H1 (cell line): ENCODE results near the gene PIGZ. TPM values are rescaled to one million over a fixed set of nuclear protein-coding genes. Genes with fewer than 3 reads are reported as not detected.

ENCODE experiments used
- CTCF ChIA-PET: fragments of 300-600 bp; sonication (Branson Sonifier 250); formaldehyde crosslinking; loops from one replicate; lab custom pipeline; 2021; ENCODE audit not compliant: partially characterized antibody; lab: Charles Lee
- POLR2A ChIA-PET: fragments of 300-600 bp; sonication (Branson Sonifier 250); formaldehyde crosslinking; loops from one replicate; lab custom pipeline; 2021; ENCODE audit warnings: inconsistent platforms; ENCODE audit not compliant: partially characterized antibody; lab: Charles Lee
- DNase-seq, 2 experiments: peaks; one replicate each; pipeline versions ENCODE4 v3.0.0 to v3.0.0-alpha.2; 2010 to 2022; ENCODE audit warnings: low spot score in 2 of 2, low read depth in 1 of 2, mixed read lengths in 1 of 2
- FAIRE-seq: peaks from 2 replicates; lab custom pipeline; 2011; peaks lifted over from hg19 to GRCh38; lab: Jason Lieb, UNC
- H2AFZ ChIP-seq: 2 replicates; pipeline ENCODE4 v1.8.1; 2012; ENCODE audit warnings: low read length, inconsistent platforms
- H2AK5ac ChIP-seq: 2 replicates; pipeline ENCODE4 v1.6.1; 2013; ENCODE audit warnings: low read depth, low read length
- H2BK120ac ChIP-seq: replicated peaks from 2 replicates; pipeline ENCODE3; 2013; ENCODE audit warnings: low read depth, low read length, inconsistent platforms
- H2BK12ac ChIP-seq: 2 replicates; pipeline ENCODE4 v1.6.1; 2013; ENCODE audit warnings: low read depth, low read length
- H2BK15ac ChIP-seq: 2 replicates; pipeline ENCODE4 v1.6.1; 2013; ENCODE audit warnings: low read length
- H2BK20ac ChIP-seq: 2 replicates; pipeline ENCODE4 v1.6.1; 2013; ENCODE audit warnings: low read length
- H2BK5ac ChIP-seq: 2 replicates; pipeline ENCODE4 v1.6.1; 2013; ENCODE audit warnings: low read depth, low read length
- H3K14ac ChIP-seq: 2 replicates; pipeline ENCODE4 v1.6.1; 2013; ENCODE audit warnings: inconsistent platforms; ENCODE audit not compliant: insufficient read length
- H3K18ac ChIP-seq: 2 replicates; pipeline ENCODE4 v1.6.1; 2013; ENCODE audit warnings: low read length; ENCODE audit errors: extremely low read depth
- H3K23ac ChIP-seq: 2 replicates; pipeline ENCODE4 v1.6.1; 2013; ENCODE audit warnings: inconsistent platforms; ENCODE audit not compliant: insufficient read length
- H3K23me2 ChIP-seq: 2 replicates; pipeline ENCODE4 v1.6.1; 2013; ENCODE audit warnings: low read depth, low read length
- H3K27ac ChIP-seq: 2 replicates; pipeline ENCODE4 v1.6.1; 2011; ENCODE audit warnings: low read depth, low read length, inconsistent platforms
- H3K27me3 ChIP-seq, 4 experiments: replicated peaks in 1 of 4; 1 replicate in 1 of 4; 2 replicates in 3 of 4; pipeline versions ENCODE4 v1.6.1 to v1.8.1; 2011 to 2013; ENCODE audit warnings: low read length in 3 of 4, mild to moderate bottlenecking in 3 of 4, inconsistent platforms in 2 of 4, mixed read lengths in 2 of 4, moderate library complexity in 1 of 4; ENCODE audit not compliant: control insufficient read depth in 3 of 4, insufficient read depth in 3 of 4; ENCODE audit errors: extremely low read depth in 1 of 4
- H3K36me3 ChIP-seq, 4 experiments: 2 replicates each; pipeline versions ENCODE4 v1.6.1 to v1.8.1; 2011 to 2013; ENCODE audit warnings: mild to moderate bottlenecking in 4 of 4, low read length in 3 of 4, moderate library complexity in 2 of 4, control low read depth in 1 of 4, inconsistent platforms in 1 of 4; ENCODE audit not compliant: insufficient read depth in 4 of 4, control insufficient read depth in 2 of 4
- H3K4ac ChIP-seq: replicated peaks from 2 replicates; pipeline ENCODE3; 2013; ENCODE audit warnings: low read length, low read depth, mixed read lengths, inconsistent platforms; ENCODE audit not compliant: insufficient read length
- H3K4me1 ChIP-seq, 4 experiments: replicated peaks in 1 of 4; 1 replicate in 1 of 4; 2 replicates in 3 of 4; pipeline versions ENCODE4 v1.6.1 to v1.8.1; 2011 to 2013; ENCODE audit warnings: low read length in 3 of 4, inconsistent platforms in 2 of 4, mixed read lengths in 1 of 4; ENCODE audit not compliant: insufficient read depth in 4 of 4, control insufficient read depth in 3 of 4
- H3K4me2 ChIP-seq, 2 experiments: 2 replicates each; pipeline versions ENCODE4 v1.6.1 to v1.8.1; 2011 to 2013; ENCODE audit warnings: low read depth in 2 of 2, low read length in 2 of 2, control low read depth in 1 of 2, inconsistent platforms in 1 of 2, mild to moderate bottlenecking in 1 of 2; ENCODE audit not compliant: insufficient read depth in 1 of 2
- H3K4me3 ChIP-seq, 4 experiments: fragments of 200-600, 300-600 bp in 1 of 4; sonication (generic), shearing (Covaris generic), sonication (Bioruptor Twin) in 1 of 4; 2 replicates each; pipeline versions ENCODE4 v1.5.1 to v1.8.1; 2011 to 2016; ENCODE audit warnings: low read length in 4 of 4, low read depth in 3 of 4, control low read depth in 2 of 4, inconsistent platforms in 2 of 4, mild to moderate bottlenecking in 2 of 4, mixed read lengths in 1 of 4, moderate library complexity in 1 of 4; ENCODE audit not compliant: insufficient read depth in 2 of 4; ENCODE audit errors: extremely low read depth in 1 of 4
- H3K56ac ChIP-seq: replicated peaks from 2 replicates; pipeline ENCODE3; 2013; ENCODE audit warnings: low read depth, mild to moderate bottlenecking, mixed read lengths, low read length, inconsistent platforms; ENCODE audit not compliant: insufficient read length
- H3K79me1 ChIP-seq: 2 replicates; pipeline ENCODE4 v1.6.1; 2013; ENCODE audit warnings: low read depth, low read length, control low read depth
- H3K79me2 ChIP-seq, 2 experiments: 2 replicates each; pipeline versions ENCODE4 v1.6.1 to v1.8.1; 2012 to 2013; ENCODE audit warnings: low read length in 2 of 2, mild to moderate bottlenecking in 2 of 2, inconsistent platforms in 1 of 2; ENCODE audit not compliant: insufficient read depth in 2 of 2, control insufficient read depth in 1 of 2
- H3K9ac ChIP-seq, 4 experiments: replicated peaks in 1 of 4; 1 replicate in 1 of 4; 2 replicates in 3 of 4; pipeline versions ENCODE4 v1.6.1 to v1.8.1; 2011 to 2013; ENCODE audit warnings: low read depth in 3 of 4, low read length in 3 of 4, control low read depth in 2 of 4, mild to moderate bottlenecking in 2 of 4, moderate library complexity in 2 of 4, inconsistent platforms in 1 of 4; ENCODE audit errors: extremely low read depth in 1 of 4
- H3K9me3 ChIP-seq, 2 experiments: 2 replicates each; pipeline versions ENCODE4 v1.6.1 to v1.8.1; 2012 to 2013; ENCODE audit warnings: mild to moderate bottlenecking in 2 of 2, moderate library complexity in 2 of 2, control low read depth in 1 of 2, inconsistent platforms in 1 of 2, low read depth in 1 of 2, low read length in 1 of 2, mixed read lengths in 1 of 2; ENCODE audit not compliant: insufficient read depth in 2 of 2
- H4K20me1 ChIP-seq, 2 experiments: replicated peaks in 1 of 2; 2 replicates each; pipeline versions ENCODE3 to v1.8.1; 2011 to 2013; ENCODE audit warnings: inconsistent platforms in 2 of 2, low read length in 2 of 2, mild to moderate bottlenecking in 1 of 2; ENCODE audit not compliant: insufficient read depth in 2 of 2, control insufficient read depth in 1 of 2
- H4K5ac ChIP-seq: 2 replicates; pipeline ENCODE4 v1.6.1; 2013; ENCODE audit warnings: low read length, low read depth, mixed read lengths, inconsistent platforms; ENCODE audit not compliant: insufficient read length
- H4K8ac ChIP-seq: 2 replicates; pipeline ENCODE4 v1.8.0; 2013; ENCODE audit warnings: mild to moderate bottlenecking, moderate library complexity, low read length, inconsistent platforms; ENCODE audit not compliant: insufficient read depth; ENCODE audit errors: extremely low read depth
- H4K91ac ChIP-seq: replicated peaks from 2 replicates; pipeline ENCODE3; 2013; ENCODE audit warnings: low read length, mixed read lengths, inconsistent platforms; ENCODE audit not compliant: insufficient read length
- RAD21 ChIP-seq, 2 experiments: IDR thresholded peaks in 1 of 2; conservative IDR thresholded peaks in 1 of 2; 2 replicates each; pipeline ENCODE4 v1.6.1; 2011; ENCODE audit warnings: low read depth in 2 of 2, low read length in 2 of 2, improper control_type of control experiment in 1 of 2, inconsistent platforms in 1 of 2, mild to moderate bottlenecking in 1 of 2, moderate library complexity in 1 of 2
- RFX5 ChIP-seq: IDR thresholded peaks from 2 replicates; pipeline ENCODE4 v1.6.1; 2011; ENCODE audit warnings: low read depth, low read length, improper control_type of control experiment, borderline replicate concordance
- WGBS, 2 experiments: shearing (Covaris generic) in 1 of 2; methylation state at CpG; one replicate each; pipeline versions ENCODE4 v1.1.6 to v1.1.7; 2013 to 2015; ENCODE audit warnings: low lambda C conversion rate in 2 of 2, mixed read lengths in 2 of 2, inconsistent platforms in 1 of 2, low coverage in 1 of 2, missing lambda C conversion rate in 1 of 2; ENCODE audit not compliant: insufficient replicate concordance in 2 of 2, insufficient coverage in 1 of 2, insufficient read length in 1 of 2; ENCODE audit errors: extremely low coverage in 1 of 2, missing lambda C conversion rate in 1 of 2; 5-methylcytosine and 5-hydroxymethylcytosine counted together
- polyA plus RNA-seq, 7 experiments: library from polyadenylated mRNA; depleted of rRNA in 3 of 7; stranded (reverse) in 5 of 7; unstranded in 2 of 7; fragments of >200 nt in 5 of 7; fragments of 200-250 nt in 2 of 7; gene quantifications; 1 replicate in 5 of 7; 2 replicates in 1 of 7; 4 replicates in 1 of 7; pipeline versions ENCODE4 v1.2.1 to v1.2.3, GENCODE V29; 2011 to 2013; ENCODE audit warnings: missing spikeins in 2 of 7, mixed read lengths in 2 of 7
- total RNA-seq: library from RNA; stranded (reverse); fragmentation: NEBNext Ultra II Directional; extraction: Animal tissue kit (Norgen Biotek cat#: 25700); gene quantifications from 2 replicates; pipeline ENCODE4 v1.2.1, GENCODE V29; 2021
- TF ChIP-seq, protein P1 (sequence below): IDR thresholded peaks from 2 replicates; pipeline ENCODE4 v1.6.1; 2012; ENCODE audit warnings: inconsistent platforms
- TF ChIP-seq, protein P2 (sequence below): IDR thresholded peaks from 2 replicates; pipeline ENCODE4 v1.6.1; 2012; ENCODE audit warnings: inconsistent platforms
- TF ChIP-seq, protein P3 (sequence below): IDR thresholded peaks from 2 replicates; pipeline ENCODE4 v1.6.1; 2012; ENCODE audit warnings: low read length, inconsistent platforms

The PIGZ gene
- total and polyA plus RNA-seq, 2 of the 8 experiments (the other 6 are each of a cell fraction or from before 2014, with no cell fraction given): 0.32 TPM; not detected in 1

GRCh38 chr3:196988241-196989029 lies 19.8 kb upstream of the PIGZ start:
- POLR2A ChIA-PET: no interaction called here
- peaks cover 0 to 1% of the 10 kb centered on the region in 2 experiments for H4K20me1 ChIP-seq
- TF ChIP-seq RFX5 (no peak), RAD21 (IDR thresholded peaks at IDR 0.05 in 1 of 2, conservative IDR thresholded peaks at IDR 0.05 in 1 of 2; ENCODE audit: low read depth in 2 of 2, low read length in 2 of 2) (peak; percentile 44 to 54)
- TF ChIP-seq, protein P1, sequence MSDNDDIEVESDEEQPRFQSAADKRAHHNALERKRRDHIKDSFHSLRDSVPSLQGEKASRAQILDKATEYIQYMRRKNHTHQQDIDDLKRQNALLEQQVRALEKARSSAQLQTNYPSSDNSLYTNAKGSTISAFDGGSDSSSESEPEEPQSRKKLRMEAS: peak; percentile 57; the same call in 1 of the 2 replicates
- TF ChIP-seq, protein P2, sequence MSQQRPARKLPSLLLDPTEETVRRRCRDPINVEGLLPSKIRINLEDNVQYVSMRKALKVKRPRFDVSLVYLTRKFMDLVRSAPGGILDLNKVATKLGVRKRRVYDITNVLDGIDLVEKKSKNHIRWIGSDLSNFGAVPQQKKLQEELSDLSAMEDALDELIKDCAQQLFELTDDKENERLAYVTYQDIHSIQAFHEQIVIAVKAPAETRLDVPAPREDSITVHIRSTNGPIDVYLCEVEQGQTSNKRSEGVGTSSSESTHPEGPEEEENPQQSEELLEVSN: peak; percentile 51; the same call in 1 of the 2 replicates
- TF ChIP-seq, protein P3, sequence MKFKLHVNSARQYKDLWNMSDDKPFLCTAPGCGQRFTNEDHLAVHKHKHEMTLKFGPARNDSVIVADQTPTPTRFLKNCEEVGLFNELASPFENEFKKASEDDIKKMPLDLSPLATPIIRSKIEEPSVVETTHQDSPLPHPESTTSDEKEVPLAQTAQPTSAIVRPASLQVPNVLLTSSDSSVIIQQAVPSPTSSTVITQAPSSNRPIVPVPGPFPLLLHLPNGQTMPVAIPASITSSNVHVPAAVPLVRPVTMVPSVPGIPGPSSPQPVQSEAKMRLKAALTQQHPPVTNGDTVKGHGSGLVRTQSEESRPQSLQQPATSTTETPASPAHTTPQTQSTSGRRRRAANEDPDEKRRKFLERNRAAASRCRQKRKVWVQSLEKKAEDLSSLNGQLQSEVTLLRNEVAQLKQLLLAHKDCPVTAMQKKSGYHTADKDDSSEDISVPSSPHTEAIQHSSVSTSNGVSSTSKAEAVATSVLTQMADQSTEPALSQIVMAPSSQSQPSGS: no peak

More at GRCh38 chr3:196988241-196989029, 19.8 kb upstream of the PIGZ start:
- no peaks in the 10 kb centered on the region for H3K23me2 ChIP-seq
- no peak overlapping the region for H2BK15ac ChIP-seq
- CTCF ChIA-PET: interaction anchor here (0.6 to 1.8 kb wide), 6 partner anchors 9 to 332 kb away, joined by 3 to 7 read pairs (median 3); no protein-coding TSS in a partner anchor
- no peak overlapping the region for H2BK12ac ChIP-seq
- no peaks in the 10 kb centered on the region for H3K9me3 ChIP-seq
- no peak overlapping the region for H3K23ac ChIP-seq
- no peak for DNase-seq
- H4K8ac ChIP-seq: no peak overlapping the region
- no peaks in the 10 kb centered on the region for H3K36me3 ChIP-seq
- no peaks in the 10 kb centered on the region for H3K79me1 ChIP-seq
- peak overlapping the region; percentile 15; the same call in 1 of the 2 replicates for H2AFZ ChIP-seq
- no peak overlapping the region for H3K4me2 ChIP-seq
- no peak overlapping the region for H2BK20ac ChIP-seq
- no peak overlapping the region for H4K5ac ChIP-seq
- no peak overlapping the region for H3K56ac ChIP-seq
- no peaks in the 10 kb centered on the region for H3K79me2 ChIP-seq
- no peaks in the 10 kb centered on the region for H3K27me3 ChIP-seq
- no peak overlapping the region for H3K18ac ChIP-seq
- H3K9ac ChIP-seq: no peak overlapping the region
- FAIRE-seq: no peak
- H3K4ac ChIP-seq: no peak overlapping the region
- H3K14ac ChIP-seq: no peak overlapping the region
- no peak overlapping the region for H2BK120ac ChIP-seq
- WGBS, 2 experiments: 78% methylated on average over 12 of the region's 12 CpGs; no CpG with 5 or more reads in 1 of the 2 experiments
- no peak overlapping the region for H2AK5ac ChIP-seq
- no peak overlapping the region for H4K91ac ChIP-seq
- no peaks in the 10 kb centered on the region for H3K4me1 ChIP-seq
- H3K27ac ChIP-seq: no peak overlapping the region
- H3K4me3 ChIP-seq: no peak overlapping the region
- no peak overlapping the region for H2BK5ac ChIP-seq
